Stimulated activated CD4-positive, alpha-beta T cell treated with anti-CD3 and anti-CD28 coated beads, Interleukin-1b, Interleukin-23, amount 100 ng/mL, for 1 hour (primary cell): ENCODE measurements around the gene RDX.

Experiments
- DNase-seq, 2 donors: peaks; one replicate each; pipeline ENCODE4 v3.0.0-alpha.2; 2020; ENCODE audit warnings: low read depth in 2 of 2

RDX gene

DNA sequence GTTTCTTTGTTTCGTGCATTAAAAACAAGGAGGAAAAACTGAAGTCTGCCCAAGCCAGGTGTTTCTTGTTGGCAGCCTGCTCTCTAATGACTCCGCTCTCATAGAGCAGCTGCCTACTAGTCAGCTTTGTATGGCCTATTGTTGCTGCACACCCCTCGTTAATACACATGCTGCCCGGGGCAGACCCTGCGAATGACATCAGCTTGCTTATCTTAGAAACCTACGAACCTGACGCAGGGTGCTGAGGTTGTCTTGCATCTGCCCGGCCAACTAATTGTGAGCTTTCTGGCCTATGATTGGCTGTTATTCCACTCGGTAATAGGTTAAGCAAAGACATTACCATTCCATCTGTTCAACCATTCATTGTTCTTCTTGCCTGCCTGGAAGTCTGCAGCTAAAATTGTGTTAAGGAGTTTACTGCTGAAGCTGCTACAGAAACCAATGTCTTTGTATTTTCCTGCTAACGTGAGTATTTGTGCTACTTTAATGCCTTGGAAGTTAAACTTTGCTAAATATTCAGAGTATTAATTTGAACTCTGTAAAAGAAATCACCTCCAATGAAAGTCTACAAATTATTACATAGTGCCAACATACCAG, 165.7 kb downstream of the RDX start:
- DNase-seq, result no peak

- DNase-seq, result no peak
Measured at GRCh38 chr11:110128161-110128560, 168.3 kb downstream of the RDX start.

DNA sequence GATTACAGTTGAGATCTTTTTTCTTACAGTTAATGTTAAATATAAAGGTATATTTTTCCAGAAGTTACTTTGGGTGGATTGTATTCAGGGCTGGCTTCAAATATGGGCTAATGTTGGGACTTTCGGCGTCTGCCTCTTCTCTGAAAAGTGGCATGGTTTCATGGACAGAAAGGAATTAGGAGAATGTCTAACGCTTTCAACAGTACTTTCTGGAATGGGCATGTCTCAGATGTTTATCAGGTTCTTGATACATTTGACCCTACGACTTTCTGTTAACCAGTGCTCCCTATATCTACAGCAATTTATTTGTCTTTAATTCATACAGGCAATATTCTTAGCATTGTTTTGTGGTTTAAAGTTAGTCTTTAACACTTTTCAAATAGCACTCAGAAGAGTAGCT, 169.5 kb downstream of the RDX start:
- no peak for DNase-seq

DNA sequence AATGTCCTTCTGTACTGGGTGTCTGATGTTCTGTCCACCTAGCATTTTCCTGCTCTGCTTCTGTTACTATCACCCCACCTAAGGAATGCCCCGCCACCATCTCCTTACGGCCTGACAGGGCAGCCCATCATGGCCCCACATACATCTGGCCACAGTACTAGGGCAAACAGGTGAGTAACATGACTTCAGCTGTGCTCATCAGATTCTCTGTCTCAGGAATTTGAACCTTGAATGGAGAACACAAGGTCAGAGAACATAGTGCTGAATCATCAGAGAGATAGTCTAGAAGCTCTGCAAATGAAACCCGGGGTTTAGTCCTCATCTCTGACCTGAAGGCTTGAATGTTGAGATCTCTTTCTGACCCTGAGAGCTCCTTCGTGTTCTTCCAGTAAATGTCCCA, 170.8 kb downstream of the RDX start:
- no peak for DNase-seq
